HG03457 (cell line): Measurements from ENCODE around the gene AGPS.
"Not testable (repeated sequence)": the region's sequence is repeated elsewhere in the genome, so short reads cannot be mapped to it uniquely, and the experiment has no call there.

Source experiments
- ATAC-seq: cut with Tn5 transposase; IDR thresholded peaks from one replicate; pipeline ENCODE4 v1.9.1; 2021; ENCODE audit warnings: moderate number of reproducible peaks; ENCODE audit not compliant: unreplicated experiment

Gene AGPS

GRCh38 chr2:177413703-177414102, 21.1 kb downstream of the AGPS start:
- no peak for ATAC-seq

- no peak for ATAC-seq
These were observed 26.7 kb downstream of the AGPS start for GRCh38 chr2:177419274-177419673.

- ATAC-seq: no peak
These were observed 29.7 kb downstream of the AGPS start for GRCh38 chr2:177422271-177422670.

GRCh38 chr2:177424120-177424519, 31.5 kb downstream of the AGPS start:
- ATAC-seq: not testable (repeated sequence)

- ATAC-seq: not testable (repeated sequence)
These were observed 32.0 kb downstream of the AGPS start for GRCh38 chr2:177424620-177425019.

- ATAC-seq: no peak
These were observed 34.7 kb downstream of the AGPS start for GRCh38 chr2:177427316-177427715.

GRCh38 chr2:177427936-177428335, 35.4 kb downstream of the AGPS start:
- ATAC-seq: not testable (repeated sequence)

- no peak for ATAC-seq
These were observed 37.2 kb downstream of the AGPS start for GRCh38 chr2:177429688-177430325.

GRCh38 chr2:177430411-177430810, 37.8 kb downstream of the AGPS start:
- no peak for ATAC-seq

GRCh38 chr2:177431111-177431725, 38.6 kb downstream of the AGPS start:
- ATAC-seq: not testable (repeated sequence)

- no peak for ATAC-seq
These were observed 40.1 kb downstream of the AGPS start for GRCh38 chr2:177432703-177433102.

- no peak for ATAC-seq
These were observed 40.8 kb downstream of the AGPS start for GRCh38 chr2:177433402-177433801.

GRCh38 chr2:177434475-177434874, 41.9 kb downstream of the AGPS start:
- no peak for ATAC-seq

- ATAC-seq: no peak
These were observed 52.6 kb downstream of the AGPS start for GRCh38 chr2:177445200-177445599.

GRCh38 chr2:177448031-177448430, 55.5 kb downstream of the AGPS start:
- no peak for ATAC-seq

GRCh38 chr2:177449159-177449558, 56.6 kb downstream of the AGPS start:
- no peak for ATAC-seq

- no peak for ATAC-seq
These were observed 62.6 kb downstream of the AGPS start for GRCh38 chr2:177455187-177455586.

GRCh38 chr2:177459756-177460155, 67.2 kb downstream of the AGPS start:
- not testable (repeated sequence) for ATAC-seq

- no peak for ATAC-seq
These were observed 68.5 kb downstream of the AGPS start for GRCh38 chr2:177460973-177461585.

- no peak for ATAC-seq
These were observed 72.0 kb downstream of the AGPS start for GRCh38 chr2:177464549-177464948.

GRCh38 chr2:177465400-177466138, 73.0 kb downstream of the AGPS start:
- no peak for ATAC-seq
